ENCODE data around the gene ZNF462.
A peak's percentile ranks its signal among the peaks of the same experiment; 100 is the strongest.

ZNF462 gene

DNA sequence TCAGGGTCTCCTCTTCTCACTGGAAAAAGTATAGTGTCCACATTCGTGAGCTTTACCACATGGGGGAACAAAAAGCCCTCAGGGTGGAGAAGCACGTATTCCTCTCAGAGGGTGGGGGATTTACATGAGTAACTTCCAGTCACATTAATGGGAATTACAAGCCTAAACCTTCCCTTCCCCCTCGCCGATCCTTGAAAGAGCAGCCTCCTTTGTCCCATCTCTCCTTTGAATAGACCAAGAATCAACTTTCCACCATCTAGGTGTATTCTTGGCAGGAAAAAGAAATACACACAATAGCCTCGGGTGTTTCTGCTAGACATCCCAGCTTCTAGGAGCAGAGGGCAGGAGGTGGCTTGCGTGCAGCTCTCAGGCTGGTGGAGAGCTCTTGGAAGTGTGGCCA lies 144.4 kb downstream of the ZNF462 start:
- Histone ChIP-seq H4K91ac (ENCODE audit: low read depth, low read length, poor library complexity) (no peak overlapping the region), H3K9ac (ENCODE audit: low read depth, low read length, poor library complexity) (no peak overlapping the region), H3K4me2 (ENCODE audit: insufficient read depth, low read length, poor library complexity, severe bottlenecking) (peak overlapping the region; percentile 12), H3K27ac (replicated peaks; ENCODE audit: low read length) (peak overlapping the region; percentile 75), H4K8ac (ENCODE audit: low read depth, low read length) (no peak overlapping the region), H2BK5ac (ENCODE audit: low read length) (no peak overlapping the region), H3K36me3 (replicated peaks in 1 of 2; ENCODE audit: control insufficient read depth in 2 of 2, insufficient read depth in 2 of 2, low read length in 2 of 2) (peaks cover 29 to 100% of the 10 kb centered on the region in 2 donors), H2BK12ac (ENCODE audit: low read length) (no peak overlapping the region), H3K4ac (ENCODE audit: low read length) (no peak overlapping the region), H3K4me3 (ENCODE audit: low read length in 2 of 2) (no peak overlapping the region), H3K4me1 (ENCODE audit: control insufficient read depth in 2 of 2, insufficient read depth in 1 of 2, low read depth in 1 of 2, low read length in 2 of 2) (peaks cover 12 to 15% of the 10 kb centered on the region in 2 donors), H2BK120ac (ENCODE audit: low read depth, low read length) (no peak overlapping the region), H3K14ac (ENCODE audit: low read length) (no peak overlapping the region), H2BK15ac (ENCODE audit: low read length) (no peak overlapping the region), H3K23ac (ENCODE audit: low read depth, low read length, poor library complexity) (no peak overlapping the region), H3K27me3 (ENCODE audit: control insufficient read depth in 3 of 3, insufficient read depth in 3 of 3, low read depth in 1 of 3, low read length in 3 of 3) (no peaks in the 10 kb centered on the region), H3K18ac (ENCODE audit: low read length) (no peak overlapping the region), H3K9me3 (replicated peaks in 1 of 2; ENCODE audit: control insufficient read depth in 2 of 2, insufficient read depth in 1 of 2, low read depth in 1 of 2, low read length in 2 of 2) (peaks cover 0 to 47% of the 10 kb centered on the region in 2 donors), H2AK5ac (ENCODE audit: low read depth, low read length) (no peak overlapping the region), H3K79me1 (ENCODE audit: low read depth, low read length) (no peaks in the 10 kb centered on the region), H2AFZ (ENCODE audit: low read length) (no peak overlapping the region)
- WGBS, 2 donors (ENCODE audit: extremely low coverage in 2 of 2, insufficient read length in 2 of 2, insufficient replicate concordance in 1 of 2): no CpG with 5 or more reads among the region's 6 CpGs
- no peak for DNase-seq (ENCODE audit: low spot score)

DNA sequence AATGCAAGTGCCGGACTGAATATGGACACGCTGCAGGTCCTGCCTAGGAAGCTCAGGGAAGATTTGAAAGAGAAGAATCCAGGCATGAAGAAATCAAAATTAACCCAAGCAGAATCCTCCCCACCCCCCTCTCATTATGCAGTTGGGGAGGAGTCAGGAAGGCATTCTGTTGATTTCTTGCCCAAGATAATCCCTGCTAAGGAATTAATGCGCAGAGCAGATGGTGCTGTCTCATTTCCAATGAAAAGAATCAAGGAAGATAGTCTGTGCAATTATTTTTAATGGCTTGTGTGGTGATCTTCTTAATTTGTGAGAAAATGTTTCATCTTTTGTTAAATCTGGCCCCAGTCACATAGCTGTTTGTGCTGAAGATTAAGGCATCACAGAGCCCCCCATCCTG lies 145.0 kb downstream of the ZNF462 start:
- H3K9ac ChIP-seq (ENCODE audit: low read depth, low read length, poor library complexity): no peak overlapping the region
- no peak overlapping the region for H2AFZ ChIP-seq (ENCODE audit: low read length)
- no peak overlapping the region for H2BK12ac ChIP-seq (ENCODE audit: low read length)
- no peak for DNase-seq (ENCODE audit: low spot score)
- no peak overlapping the region for H2BK120ac ChIP-seq (ENCODE audit: low read depth, low read length)
- peak overlapping the region; percentile 75 for H3K27ac ChIP-seq (replicated peaks; ENCODE audit: low read length)
- H3K36me3 ChIP-seq (replicated peaks in 1 of 2; ENCODE audit: control insufficient read depth in 2 of 2, insufficient read depth in 2 of 2, low read length in 2 of 2): peaks cover 29 to 100% of the 10 kb centered on the region in 2 donors
- no peak overlapping the region for H4K8ac ChIP-seq (ENCODE audit: low read depth, low read length)
- H3K14ac ChIP-seq (ENCODE audit: low read length): no peak overlapping the region
- H3K4me2 ChIP-seq (ENCODE audit: insufficient read depth, low read length, poor library complexity, severe bottlenecking): no peak overlapping the region
- H3K9me3 ChIP-seq (replicated peaks in 1 of 2; ENCODE audit: control insufficient read depth in 2 of 2, insufficient read depth in 1 of 2, low read depth in 1 of 2, low read length in 2 of 2): peaks cover 0 to 47% of the 10 kb centered on the region in 2 donors
- no peak overlapping the region for H2AK5ac ChIP-seq (ENCODE audit: low read depth, low read length)
- H3K4me1 ChIP-seq (ENCODE audit: control insufficient read depth in 2 of 2, insufficient read depth in 1 of 2, low read depth in 1 of 2, low read length in 2 of 2): peaks cover 8 to 15% of the 10 kb centered on the region in 2 donors
- no peak overlapping the region for H3K23ac ChIP-seq (ENCODE audit: low read depth, low read length, poor library complexity)
- H3K4ac ChIP-seq (ENCODE audit: low read length): no peak overlapping the region
- no peaks in the 10 kb centered on the region for H3K79me1 ChIP-seq (ENCODE audit: low read depth, low read length)
- no CpG with 5 or more reads among the region's 3 CpGs for whole genome bisulfite sequencing, 2 donors (ENCODE audit: extremely low coverage in 2 of 2, insufficient read length in 2 of 2, insufficient replicate concordance in 1 of 2)
- H3K4me3 ChIP-seq (ENCODE audit: low read length in 2 of 2): no peak overlapping the region
- no peak overlapping the region for H2BK5ac ChIP-seq (ENCODE audit: low read length)
- no peaks in the 10 kb centered on the region for H3K27me3 ChIP-seq (ENCODE audit: control insufficient read depth in 3 of 3, insufficient read depth in 3 of 3, low read depth in 1 of 3, low read length in 3 of 3)
- H3K18ac ChIP-seq (ENCODE audit: low read length): peak overlapping the region; percentile 6
- H2BK15ac ChIP-seq (ENCODE audit: low read length): no peak overlapping the region
- no peak overlapping the region for H4K91ac ChIP-seq (ENCODE audit: low read depth, low read length, poor library complexity)

DNA sequence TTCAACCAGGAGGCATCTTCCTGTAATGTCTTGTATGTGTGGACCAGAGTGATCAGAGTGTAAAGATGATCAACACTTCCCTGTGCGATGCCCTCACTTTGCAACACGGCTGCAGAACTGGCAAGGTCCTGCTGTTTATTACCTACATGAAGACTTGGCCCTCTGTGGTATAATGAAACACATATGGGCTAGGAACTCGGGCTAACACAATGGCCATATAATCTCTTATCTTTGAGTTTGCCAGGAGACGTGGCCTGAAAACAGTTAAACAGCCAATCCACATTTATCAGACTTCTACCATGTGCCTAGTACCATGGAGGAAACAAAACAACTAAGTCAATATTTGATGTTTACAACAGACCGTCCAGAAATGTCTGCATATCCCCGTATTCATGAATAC lies 145.5 kb downstream of the ZNF462 start:
- no peak overlapping the region for H2BK120ac ChIP-seq (ENCODE audit: low read depth, low read length)

DNA sequence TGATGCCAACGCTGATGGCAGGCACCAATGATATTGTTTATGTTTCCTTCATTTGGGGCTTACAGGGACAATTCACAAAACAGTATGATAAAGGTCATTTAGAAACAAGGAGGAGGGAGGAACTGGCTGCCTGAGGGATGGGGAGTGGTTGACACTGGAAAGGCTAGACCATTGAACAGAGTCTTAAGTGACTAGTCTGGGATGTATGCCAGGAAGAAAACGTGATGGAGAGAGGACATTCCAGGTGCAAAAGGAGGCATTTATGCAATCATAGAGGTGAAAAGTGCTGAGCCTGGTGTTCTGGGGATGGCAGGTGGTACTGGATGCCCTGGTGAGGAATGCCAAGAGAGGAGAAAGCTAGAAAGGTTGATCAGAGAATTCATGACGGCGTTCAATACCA lies 153.4 kb downstream of the ZNF462 start:
- H4K8ac ChIP-seq (ENCODE audit: low read depth, low read length): no peak overlapping the region
- no peak overlapping the region for H3K27ac ChIP-seq (replicated peaks; ENCODE audit: low read length)
- no peak overlapping the region for H3K4me3 ChIP-seq (ENCODE audit: low read length in 2 of 2)
- H3K4me1 ChIP-seq (ENCODE audit: control insufficient read depth in 2 of 2, insufficient read depth in 1 of 2, low read depth in 1 of 2, low read length in 2 of 2): peaks cover 8 to 11% of the 10 kb centered on the region in 2 donors
- no peak overlapping the region for H2BK5ac ChIP-seq (ENCODE audit: low read length)
- no peak overlapping the region for H3K23ac ChIP-seq (ENCODE audit: low read depth, low read length, poor library complexity)
- no peak overlapping the region for H2AK5ac ChIP-seq (ENCODE audit: low read depth, low read length)
- no peak for DNase-seq (ENCODE audit: low spot score)
- no peak overlapping the region for H3K18ac ChIP-seq (ENCODE audit: low read length)
- H2BK120ac ChIP-seq (ENCODE audit: low read depth, low read length): no peak overlapping the region
- no peaks in the 10 kb centered on the region for H3K27me3 ChIP-seq (ENCODE audit: control insufficient read depth in 3 of 3, insufficient read depth in 3 of 3, low read depth in 1 of 3, low read length in 3 of 3)
- H3K9ac ChIP-seq (ENCODE audit: low read depth, low read length, poor library complexity): no peak overlapping the region
- H2AFZ ChIP-seq (ENCODE audit: low read length): no peak overlapping the region
- no CpG with 5 or more reads among the region's 4 CpGs for WGBS, 2 donors (ENCODE audit: extremely low coverage in 2 of 2, insufficient read length in 2 of 2, insufficient replicate concordance in 1 of 2)
- peaks cover 3 to 29% of the 10 kb centered on the region in 2 donors for H3K36me3 ChIP-seq (replicated peaks in 1 of 2; ENCODE audit: control insufficient read depth in 2 of 2, insufficient read depth in 2 of 2, low read length in 2 of 2)
- peaks cover 2 to 8% of the 10 kb centered on the region in 2 donors for H3K9me3 ChIP-seq (replicated peaks in 1 of 2; ENCODE audit: control insufficient read depth in 2 of 2, insufficient read depth in 1 of 2, low read depth in 1 of 2, low read length in 2 of 2)
- H3K79me1 ChIP-seq (ENCODE audit: low read depth, low read length): no peaks in the 10 kb centered on the region
- no peak overlapping the region for H2BK15ac ChIP-seq (ENCODE audit: low read length)
- H3K4me2 ChIP-seq (ENCODE audit: insufficient read depth, low read length, poor library complexity, severe bottlenecking): no peak overlapping the region
- no peak overlapping the region for H3K14ac ChIP-seq (ENCODE audit: low read length)
- no peak overlapping the region for H2BK12ac ChIP-seq (ENCODE audit: low read length)
- no peak overlapping the region for H3K4ac ChIP-seq (ENCODE audit: low read length)
- H4K91ac ChIP-seq (ENCODE audit: low read depth, low read length, poor library complexity): no peak overlapping the region

More for the DNA sequence above, 145.5 kb downstream of the ZNF462 start:
- Histone ChIP-seq H3K4ac (ENCODE audit: low read length) (no peak overlapping the region), H3K4me2 (ENCODE audit: insufficient read depth, low read length, poor library complexity, severe bottlenecking) (no peak overlapping the region), H3K23ac (ENCODE audit: low read depth, low read length, poor library complexity) (no peak overlapping the region), H2BK5ac (ENCODE audit: low read length) (no peak overlapping the region), H3K9me3 (replicated peaks in 1 of 2; ENCODE audit: control insufficient read depth in 2 of 2, insufficient read depth in 1 of 2, low read depth in 1 of 2, low read length in 2 of 2) (peaks cover 0 to 47% of the 10 kb centered on the region in 2 donors), H2BK12ac (ENCODE audit: low read length) (no peak overlapping the region), H3K27ac (replicated peaks; ENCODE audit: low read length) (no peak overlapping the region), H2AK5ac (ENCODE audit: low read depth, low read length) (no peak overlapping the region), H4K91ac (ENCODE audit: low read depth, low read length, poor library complexity) (no peak overlapping the region), H2BK15ac (ENCODE audit: low read length) (no peak overlapping the region), H3K27me3 (ENCODE audit: control insufficient read depth in 3 of 3, insufficient read depth in 3 of 3, low read depth in 1 of 3, low read length in 3 of 3) (no peaks in the 10 kb centered on the region), H2AFZ (ENCODE audit: low read length) (no peak overlapping the region), H3K14ac (ENCODE audit: low read length) (no peak overlapping the region), H3K79me1 (ENCODE audit: low read depth, low read length) (no peaks in the 10 kb centered on the region), H4K8ac (ENCODE audit: low read depth, low read length) (no peak overlapping the region), H3K4me3 (ENCODE audit: low read length in 2 of 2) (no peak overlapping the region), H3K4me1 (ENCODE audit: control insufficient read depth in 2 of 2, insufficient read depth in 1 of 2, low read depth in 1 of 2, low read length in 2 of 2) (peaks cover 3 to 13% of the 10 kb centered on the region in 2 donors), H3K18ac (ENCODE audit: low read length) (no peak overlapping the region), H3K9ac (ENCODE audit: low read depth, low read length, poor library complexity) (no peak overlapping the region), H3K36me3 (replicated peaks in 1 of 2; ENCODE audit: control insufficient read depth in 2 of 2, insufficient read depth in 2 of 2, low read length in 2 of 2) (peaks cover 27 to 100% of the 10 kb centered on the region in 2 donors)
- no CpG with 5 or more reads among the region's 6 CpGs for WGBS, 2 donors (ENCODE audit: extremely low coverage in 2 of 2, insufficient read length in 2 of 2, insufficient replicate concordance in 1 of 2)
- no peak for DNase-seq (ENCODE audit: low spot score)

All from neuronal stem cell (in vitro differentiated cells).